Karpas-422 (cell line): ENCODE data around the gene NEDD4. TPM values are rescaled to one million over a fixed set of nuclear protein-coding genes. Genes with fewer than 3 reads are reported as not detected.
A peak's percentile ranks its signal among the peaks of the same experiment; 100 is the strongest.

Source experiments
- DNase-seq: peaks from one replicate; pipeline ENCODE4 v3.0.0-alpha.2; 2015
- H2AFZ ChIP-seq: fragments of 200-600 bp; sonication (generic); 2 replicates; pipeline ENCODE4 v1.6.1; 2014; ENCODE audit warnings: antibody characterized with exemption, low read length, mixed read lengths
- H3K27ac ChIP-seq: fragments of 200-600 bp; sonication (generic); 2 replicates; pipeline ENCODE4 v1.5.1; 2014; ENCODE audit warnings: mild to moderate bottlenecking, low read length, moderate library complexity
- H3K27me3 ChIP-seq: fragments of 200-600 bp; sonication (generic); 2 replicates; pipeline ENCODE4 v1.6.1; 2014; ENCODE audit warnings: low read length, mixed read lengths
- H3K36me3 ChIP-seq: fragments of 200-600 bp; sonication (generic); 2 replicates; pipeline ENCODE4 v1.6.1; 2014; ENCODE audit warnings: low read length, mixed read lengths; ENCODE audit not compliant: insufficient read depth
- H3K4me1 ChIP-seq: fragments of 200-600 bp; sonication (generic); 2 replicates; pipeline ENCODE4 v1.6.1; 2014; ENCODE audit warnings: mild to moderate bottlenecking, low read length, mixed read lengths
- H3K4me2 ChIP-seq: fragments of 200-600 bp; sonication (generic); 2 replicates; pipeline ENCODE4 v1.6.1; 2014; ENCODE audit warnings: low read length, low read depth, mild to moderate bottlenecking; ENCODE audit not compliant: poor library complexity, severe bottlenecking
- H3K4me3 ChIP-seq: fragments of 200-600 bp; sonication (generic); 2 replicates; pipeline ENCODE4 v1.5.1; 2014; ENCODE audit warnings: mild to moderate bottlenecking, antibody characterized with exemption, low read length, mixed read lengths
- H3K79me2 ChIP-seq: fragments of 200-600 bp; sonication (generic); 2 replicates; pipeline ENCODE4 v1.6.1; 2014; ENCODE audit warnings: mild to moderate bottlenecking, low read length, mixed read lengths
- H3K9ac ChIP-seq: fragments of 200-600 bp; sonication (generic); 2 replicates; pipeline ENCODE4 v1.6.0; 2014; ENCODE audit warnings: low read length
- H3K9me2 ChIP-seq: fragments of 200-600 bp; sonication (generic), shearing (Covaris generic); replicated peaks from 2 replicates; pipeline ENCODE4 v1.6.0; 2014; ENCODE audit warnings: mild to moderate bottlenecking, low read length, moderate library complexity; ENCODE audit not compliant: insufficient read depth
- H3K9me3 ChIP-seq: fragments of 300-700, 200-600 bp; sonication (generic); 2 replicates; pipeline ENCODE4 v1.6.1; 2014; ENCODE audit warnings: low read length, mixed read lengths
- H4K20me1 ChIP-seq: fragments of 200-600 bp; sonication (generic); 2 replicates; pipeline ENCODE4 v1.6.1; 2014; ENCODE audit warnings: mild to moderate bottlenecking, antibody characterized with exemption, low read length, low read depth; ENCODE audit not compliant: insufficient read depth
- total RNA-seq: library from RNA; depleted of rRNA; stranded (reverse); fragments of >200 nt; shearing (Covaris generic); gene quantifications from 2 replicates; pipeline ENCODE4 v1.2.3, GENCODE V29; 2014; ENCODE audit warnings: low replicate concordance; rRNA removed

Gene NEDD4
- total RNA-seq = 3.0 and 6.3 TPM in 2 replicates

DNA sequence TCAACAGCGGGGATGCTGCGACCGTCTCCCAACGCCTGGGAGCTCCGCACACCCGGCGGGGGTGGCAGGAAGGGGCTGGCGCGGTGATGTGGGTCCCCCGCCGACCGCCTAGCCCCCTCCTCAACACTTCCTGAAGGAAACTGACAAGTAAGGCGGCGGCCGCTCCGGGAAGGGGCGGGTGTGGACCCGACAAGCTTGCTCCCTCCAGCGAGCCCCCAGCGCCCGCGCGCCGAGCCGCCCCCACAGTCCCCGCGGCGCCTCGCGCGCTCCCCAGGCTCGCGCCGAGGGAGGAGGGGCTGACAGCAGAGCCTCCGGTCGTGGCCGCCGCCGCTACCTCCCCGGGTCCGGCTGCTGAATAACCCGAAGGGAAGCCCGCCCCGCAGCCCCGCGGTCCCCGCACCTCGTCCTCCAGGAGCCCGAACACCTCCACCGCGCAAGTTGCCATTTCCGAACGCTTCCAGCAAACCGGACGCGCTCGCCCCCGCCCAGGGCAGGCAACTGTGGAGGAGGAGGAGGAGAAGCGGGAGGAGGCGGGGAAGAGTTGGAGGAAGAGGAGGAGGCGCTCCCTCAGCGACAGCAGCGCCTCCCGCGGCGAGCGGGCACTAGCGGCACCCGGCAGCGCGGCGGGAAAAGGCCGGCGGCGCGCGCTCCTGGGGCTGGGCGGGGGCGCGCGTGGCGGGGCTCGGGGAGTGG lies at the start of gene NEDD4:
Gene NEDD4 (minus strand): TSS at position 502 of the 693 bp plus-strand sequence. CDS start 57 bp downstream, at position 445.
- peaks cover 10% of the 10 kb centered on the region for H3K4me1 ChIP-seq
- H3K9ac ChIP-seq = peak within 1 kb of the TSS; percentile 77
- no peaks in the 10 kb centered on the region for H3K9me3 ChIP-seq
- H3K79me2 ChIP-seq = no peaks in the 10 kb centered on the region
- H3K27me3 ChIP-seq = no peaks in the 10 kb centered on the region
- H3K4me3 ChIP-seq = peak within 1 kb of the TSS; percentile 84
- H4K20me1 ChIP-seq = no peaks in the 10 kb centered on the region
- peak; percentile 87 for DNase-seq
- H3K27ac ChIP-seq = no peak within 1 kb of the TSS
- H3K4me2 ChIP-seq = peak within 1 kb of the TSS; percentile 95
- H3K36me3 ChIP-seq = no peaks in the 10 kb centered on the region
- peak within 1 kb of the TSS; percentile 96 for H2AFZ ChIP-seq
- no peaks in the 10 kb centered on the region for H3K9me2 ChIP-seq

DNA sequence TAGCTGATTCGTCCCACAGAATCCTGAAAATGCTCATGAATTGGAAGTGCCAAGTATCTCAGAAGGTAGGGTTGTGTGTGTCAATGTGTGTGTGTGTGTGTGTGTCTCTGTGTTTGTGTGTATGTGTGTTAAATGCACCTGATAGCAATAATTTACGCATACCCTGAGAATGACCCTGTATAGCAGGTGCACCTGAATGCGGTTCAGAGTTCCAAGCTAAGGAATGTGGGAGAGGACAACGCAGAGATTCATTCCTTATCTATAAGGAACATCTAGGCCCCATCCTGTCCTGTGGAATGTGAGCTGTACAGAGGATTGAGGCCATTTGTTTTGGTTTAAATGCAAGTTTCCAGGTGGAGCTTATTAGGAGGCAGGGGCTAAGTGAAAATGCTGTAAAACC lies 49.1 kb upstream of the NEDD4 start:
- no peak for DNase-seq
- Histone ChIP-seq H3K4me2 (no peak overlapping the region), H3K27ac (no peak overlapping the region), H3K9me3 (no peaks in the 10 kb centered on the region), H2AFZ (no peak overlapping the region), H3K79me2 (no peaks in the 10 kb centered on the region), H3K4me1 (no peaks in the 10 kb centered on the region; the same call in 1 of the 2 replicates), H3K9ac (no peak overlapping the region), H4K20me1 (no peaks in the 10 kb centered on the region), H3K4me3 (no peak overlapping the region), H3K36me3 (no peaks in the 10 kb centered on the region), H3K27me3 (no peaks in the 10 kb centered on the region), H3K9me2 (no peaks in the 10 kb centered on the region)

DNA sequence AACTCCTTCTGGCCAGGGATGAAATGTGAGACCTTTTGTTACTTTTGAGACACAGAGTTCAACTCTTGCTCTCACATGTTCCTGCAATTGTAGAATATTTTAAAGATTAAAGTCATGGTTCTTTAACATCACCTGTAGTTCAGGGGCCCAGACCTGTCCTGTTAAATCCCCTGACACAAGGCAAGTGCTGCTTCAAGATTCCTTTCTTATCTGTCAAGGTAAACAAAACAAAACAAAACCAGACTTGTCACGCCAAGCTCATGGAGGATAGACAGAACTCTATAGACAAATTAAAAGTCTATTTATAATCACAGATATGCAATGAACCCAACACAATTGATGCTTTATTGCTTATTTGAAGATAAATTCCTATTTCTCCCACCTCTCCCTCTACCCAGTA lies 48.6 kb upstream of the NEDD4 start:
- H3K9me2 ChIP-seq = no peaks in the 10 kb centered on the region
- no peak overlapping the region for H3K27ac ChIP-seq
- H3K4me1 ChIP-seq = no peaks in the 10 kb centered on the region; the same call in 1 of the 2 replicates
- H2AFZ ChIP-seq = no peak overlapping the region
- no peak overlapping the region for H3K4me3 ChIP-seq
- no peak for DNase-seq
- H4K20me1 ChIP-seq = no peaks in the 10 kb centered on the region
- H3K4me2 ChIP-seq = no peak overlapping the region
- no peaks in the 10 kb centered on the region for H3K36me3 ChIP-seq
- H3K9ac ChIP-seq = no peak overlapping the region
- no peaks in the 10 kb centered on the region for H3K79me2 ChIP-seq
- H3K27me3 ChIP-seq = no peaks in the 10 kb centered on the region
- no peaks in the 10 kb centered on the region for H3K9me3 ChIP-seq

DNA sequence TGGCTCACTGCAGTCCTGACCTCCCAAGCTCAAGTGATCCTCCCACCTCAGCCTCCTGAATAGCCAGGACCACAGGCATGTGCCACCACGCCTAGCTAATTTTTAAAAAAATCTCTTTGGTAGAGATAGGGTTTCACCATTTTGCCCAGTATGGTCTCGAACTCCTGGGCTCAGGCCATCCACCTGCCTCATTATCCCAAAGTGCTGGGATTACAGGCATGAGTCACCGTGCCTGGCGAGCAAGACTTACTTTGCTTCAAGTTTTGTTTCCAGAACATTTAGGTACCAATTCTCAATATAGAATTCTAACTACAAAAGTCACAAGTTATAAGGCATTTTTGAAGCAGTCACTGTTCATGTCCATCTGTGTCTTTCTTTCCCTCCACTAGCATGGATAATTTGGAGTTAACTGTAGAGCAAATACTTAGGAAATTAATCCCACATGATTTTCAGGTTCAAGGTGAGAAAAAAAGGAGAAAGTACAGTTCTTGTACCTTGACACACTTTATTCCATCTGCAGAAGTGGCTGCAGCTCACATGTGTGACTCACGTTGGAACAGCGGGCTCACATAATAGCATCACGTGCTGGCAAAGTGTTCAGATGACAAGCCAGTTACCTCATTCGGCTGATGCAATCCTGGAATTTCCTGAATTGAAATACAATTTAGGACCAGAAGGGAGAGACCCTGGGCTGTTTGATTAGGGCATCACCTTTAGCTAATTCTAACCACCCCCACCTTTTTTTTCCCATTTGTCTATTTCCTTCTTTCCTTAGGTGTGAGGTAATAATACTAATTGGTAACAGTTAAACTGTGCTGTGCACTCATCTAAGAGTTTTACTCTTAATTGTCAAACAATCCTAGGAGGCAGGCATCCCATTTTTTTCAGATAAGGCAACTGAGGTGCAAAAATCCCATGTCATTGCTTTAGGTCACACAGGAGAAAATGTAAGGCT lies 46.9 kb upstream of the NEDD4 start:
- no peak for DNase-seq
- H3K4me1 ChIP-seq = no peaks in the 10 kb centered on the region; the same call in 1 of the 2 replicates
- no peaks in the 10 kb centered on the region for H3K9me2 ChIP-seq
- no peak overlapping the region for H3K9ac ChIP-seq
- no peaks in the 10 kb centered on the region for H3K27me3 ChIP-seq
- no peak overlapping the region for H3K27ac ChIP-seq
- no peak overlapping the region for H3K4me2 ChIP-seq
- H3K4me3 ChIP-seq = no peak overlapping the region
- H2AFZ ChIP-seq = no peak overlapping the region
- no peaks in the 10 kb centered on the region for H3K9me3 ChIP-seq
- H3K79me2 ChIP-seq = no peaks in the 10 kb centered on the region
- no peaks in the 10 kb centered on the region for H4K20me1 ChIP-seq
- no peaks in the 10 kb centered on the region for H3K36me3 ChIP-seq

DNA sequence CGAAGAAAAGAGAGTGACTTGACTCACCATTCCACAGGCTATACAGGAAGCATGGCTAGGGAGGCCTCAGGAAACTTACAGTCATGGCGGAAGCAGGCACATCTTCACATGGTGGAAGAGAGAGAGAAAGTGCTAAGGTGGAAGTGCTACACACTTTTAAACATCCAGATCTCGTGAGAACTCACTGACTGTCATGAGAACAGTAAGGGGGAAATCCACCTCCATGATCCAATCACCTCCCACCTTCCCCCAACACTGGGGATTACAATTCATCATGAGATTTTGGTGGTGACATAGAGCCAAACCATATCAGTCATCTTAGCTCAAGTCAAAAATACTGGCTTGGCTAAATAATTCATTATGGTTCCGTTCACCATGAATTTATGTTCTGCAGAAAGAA lies 45.3 kb upstream of the NEDD4 start:
- Histone ChIP-seq H2AFZ (no peak overlapping the region), H3K4me1 (no peaks in the 10 kb centered on the region; the same call in 1 of the 2 replicates), H3K36me3 (no peaks in the 10 kb centered on the region), H3K9ac (no peak overlapping the region), H4K20me1 (no peaks in the 10 kb centered on the region), H3K9me2 (no peaks in the 10 kb centered on the region), H3K27ac (no peak overlapping the region), H3K9me3 (no peaks in the 10 kb centered on the region), H3K4me2 (no peak overlapping the region), H3K4me3 (no peak overlapping the region), H3K27me3 (no peaks in the 10 kb centered on the region), H3K79me2 (no peaks in the 10 kb centered on the region)
- DNase-seq = no peak

DNA sequence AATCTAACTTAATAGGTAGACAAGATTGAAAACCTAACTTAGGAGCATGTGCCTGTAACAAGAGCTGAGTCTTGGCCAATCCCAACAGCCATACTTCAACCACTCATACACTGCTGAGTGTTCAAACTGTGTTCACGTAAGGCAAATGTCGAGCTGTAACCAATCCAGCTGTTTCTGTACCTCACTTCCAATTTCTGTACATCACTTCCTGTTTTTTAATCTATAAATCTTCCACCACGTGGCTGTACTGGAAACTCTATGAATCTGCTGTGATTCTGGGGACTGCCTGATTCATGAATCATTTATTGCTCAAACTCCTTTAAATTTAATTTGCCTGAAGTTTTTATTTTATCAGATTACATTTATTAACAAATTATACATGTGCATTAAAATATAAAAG lies 44.6 kb upstream of the NEDD4 start:
- H3K4me2 ChIP-seq = no peak overlapping the region
- H3K9me3 ChIP-seq = no peaks in the 10 kb centered on the region
- H3K9me2 ChIP-seq = no peaks in the 10 kb centered on the region
- no peaks in the 10 kb centered on the region; the same call in 1 of the 2 replicates for H3K4me1 ChIP-seq
- no peaks in the 10 kb centered on the region for H4K20me1 ChIP-seq
- no peak overlapping the region for H3K27ac ChIP-seq
- no peak overlapping the region for H2AFZ ChIP-seq
- peak; percentile 48 for DNase-seq
- no peak overlapping the region for H3K9ac ChIP-seq
- no peaks in the 10 kb centered on the region for H3K79me2 ChIP-seq
- H3K27me3 ChIP-seq = no peaks in the 10 kb centered on the region
- H3K36me3 ChIP-seq = no peaks in the 10 kb centered on the region
- H3K4me3 ChIP-seq = no peak overlapping the region

DNA sequence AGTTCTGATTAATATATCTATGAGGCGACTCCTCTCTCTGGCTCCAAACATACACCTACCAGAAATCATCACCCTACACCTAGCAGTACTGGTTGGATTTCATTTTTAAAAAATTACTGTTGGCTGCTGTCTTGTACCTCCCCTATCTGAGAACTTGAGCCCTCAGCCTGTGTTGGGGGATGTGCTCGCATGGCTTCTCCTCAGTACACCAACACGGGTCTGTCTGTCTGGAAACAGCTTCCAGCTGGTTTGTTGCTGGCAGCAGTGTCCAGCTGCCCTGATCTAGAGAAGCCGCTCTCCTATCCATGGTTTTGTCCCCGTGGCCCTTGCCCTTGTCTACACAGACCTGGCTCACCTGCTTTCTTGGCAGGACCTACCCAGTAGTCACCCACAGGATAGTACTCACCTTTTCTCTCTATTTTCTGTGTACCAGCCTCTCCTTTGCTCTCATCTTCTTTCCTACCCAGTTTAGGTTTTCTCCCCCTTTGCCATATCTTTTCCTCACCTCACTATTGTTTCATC lies 43.2 kb upstream of the NEDD4 start:
- Histone ChIP-seq H3K36me3 (no peaks in the 10 kb centered on the region), H2AFZ (no peak overlapping the region), H3K4me1 (no peaks in the 10 kb centered on the region; the same call in 1 of the 2 replicates), H3K4me2 (no peak overlapping the region), H3K27ac (no peak overlapping the region), H3K9me3 (no peaks in the 10 kb centered on the region), H3K9me2 (no peaks in the 10 kb centered on the region), H3K27me3 (no peaks in the 10 kb centered on the region), H3K4me3 (no peak overlapping the region), H3K9ac (no peak overlapping the region), H3K79me2 (no peaks in the 10 kb centered on the region), H4K20me1 (no peaks in the 10 kb centered on the region)
- DNase-seq = no peak

DNA sequence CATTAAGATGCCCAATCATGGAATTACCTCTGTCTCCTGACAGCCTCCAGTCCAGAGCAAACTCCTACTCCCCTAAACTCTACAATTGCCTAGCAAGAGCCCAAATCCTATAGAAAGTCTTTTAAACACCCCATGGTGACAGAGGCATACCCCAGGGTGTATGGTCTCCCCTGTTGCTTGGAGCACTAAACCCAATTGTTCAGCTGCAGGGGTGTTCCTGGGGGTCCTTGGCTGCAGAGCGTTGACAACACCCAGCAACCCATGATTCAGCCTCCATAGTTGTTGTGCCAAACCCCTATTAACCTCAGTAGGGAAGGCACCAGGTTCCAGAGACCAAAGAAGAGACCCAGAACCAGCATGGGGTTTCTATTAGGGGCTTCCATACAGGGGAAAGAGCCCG lies 41.8 kb upstream of the NEDD4 start:
- H3K9ac ChIP-seq = no peak overlapping the region
- no peak for DNase-seq
- no peak overlapping the region for H3K4me3 ChIP-seq
- H3K9me3 ChIP-seq = no peaks in the 10 kb centered on the region
- no peak overlapping the region for H2AFZ ChIP-seq
- no peak overlapping the region for H3K27ac ChIP-seq
- H3K27me3 ChIP-seq = no peaks in the 10 kb centered on the region
- H3K9me2 ChIP-seq = no peaks in the 10 kb centered on the region
- no peaks in the 10 kb centered on the region for H3K36me3 ChIP-seq
- H4K20me1 ChIP-seq = no peaks in the 10 kb centered on the region
- H3K79me2 ChIP-seq = no peaks in the 10 kb centered on the region
- no peaks in the 10 kb centered on the region; the same call in 1 of the 2 replicates for H3K4me1 ChIP-seq
- H3K4me2 ChIP-seq = no peak overlapping the region
